ENCODE data around the gene MYOCOS.
"Not testable (repeated sequence)": the region's sequence is repeated elsewhere in the genome, so short reads cannot be mapped to it uniquely, and the experiment has no call there.

Gene MYOCOS

GRCh38 chr1:171622152-171622462 lies at the start of gene MYOCOS:
TSS of gene MYOCOS (plus strand) at chr1:171622243. CDS start at chr1:171623884, 1,641 bp downstream.
- no peak for DNase-seq

GRCh38 chr1:171576144-171576543 lies 45.9 kb upstream of the MYOCOS start:
- no peak for DNase-seq

GRCh38 chr1:171581226-171581625 lies 40.8 kb upstream of the MYOCOS start:
- DNase-seq: no peak

GRCh38 chr1:171581766-171582165 lies 40.3 kb upstream of the MYOCOS start:
- DNase-seq: no peak

GRCh38 chr1:171582589-171582988 lies 39.5 kb upstream of the MYOCOS start:
- no peak for DNase-seq

- DNase-seq: no peak
These were observed 38.3 kb upstream of the MYOCOS start for GRCh38 chr1:171583591-171584201.

- no peak for DNase-seq
These were observed 36.3 kb upstream of the MYOCOS start for GRCh38 chr1:171585715-171586114.

- no peak for DNase-seq
These were observed 33.8 kb upstream of the MYOCOS start for GRCh38 chr1:171588230-171588629.

GRCh38 chr1:171590022-171590421 lies 32.0 kb upstream of the MYOCOS start:
- no peak for DNase-seq

- DNase-seq: no peak
These were observed 26.7 kb upstream of the MYOCOS start for GRCh38 chr1:171595324-171595723.

GRCh38 chr1:171596119-171596518 lies 25.9 kb upstream of the MYOCOS start:
- no peak for DNase-seq

- no peak for DNase-seq
These were observed 25.3 kb upstream of the MYOCOS start for GRCh38 chr1:171596705-171597104.

GRCh38 chr1:171597203-171597602 lies 24.8 kb upstream of the MYOCOS start:
- DNase-seq: no peak

GRCh38 chr1:171600310-171600709 lies 21.7 kb upstream of the MYOCOS start:
- not testable (repeated sequence) for DNase-seq

GRCh38 chr1:171600862-171601261 lies 21.2 kb upstream of the MYOCOS start:
- no peak for DNase-seq

- DNase-seq: not testable (repeated sequence)
These were observed 19.0 kb upstream of the MYOCOS start for GRCh38 chr1:171603042-171603441.

GRCh38 chr1:171606402-171606941 lies 15.6 kb upstream of the MYOCOS start:
- no peak for DNase-seq

- DNase-seq: no peak
These were observed 11.7 kb upstream of the MYOCOS start for GRCh38 chr1:171610385-171610784.

- DNase-seq: no peak
These were observed 10.7 kb upstream of the MYOCOS start for GRCh38 chr1:171611306-171611705.

- no peak for DNase-seq
These were observed 8.8 kb upstream of the MYOCOS start for GRCh38 chr1:171613282-171613681.

- DNase-seq: not testable (repeated sequence)
These were observed 6.7 kb upstream of the MYOCOS start for GRCh38 chr1:171615122-171615906.

GRCh38 chr1:171616586-171616985 lies 5.5 kb upstream of the MYOCOS start:
- no peak for DNase-seq

GRCh38 chr1:171623651-171624331 lies 1.7 kb downstream of the MYOCOS start:
- no peak for DNase-seq

GRCh38 chr1:171625225-171625624 lies 3.2 kb downstream of the MYOCOS start:
- DNase-seq: no peak

All from stimulated activated CD4-positive, alpha-beta T cell treated with anti-CD3 and anti-CD28 coated beads, Interleukin-15, amount 100 ng/mL, for 24 hours (primary cell).